Stimulated activated CD8-positive, alpha-beta memory T cell treated with anti-CD3 and anti-CD28 coated beads, Interleukin-7, amount 100 ng/mL, for 1 hour (primary cell): ENCODE results near the gene ATAD3A.

Experiments used
- DNase-seq, 2 donors: peaks; one replicate each; pipeline ENCODE4 v3.0.0-alpha.2; 2020; ENCODE audit warnings: low read depth in 2 of 2

The ATAD3A gene

DNA sequence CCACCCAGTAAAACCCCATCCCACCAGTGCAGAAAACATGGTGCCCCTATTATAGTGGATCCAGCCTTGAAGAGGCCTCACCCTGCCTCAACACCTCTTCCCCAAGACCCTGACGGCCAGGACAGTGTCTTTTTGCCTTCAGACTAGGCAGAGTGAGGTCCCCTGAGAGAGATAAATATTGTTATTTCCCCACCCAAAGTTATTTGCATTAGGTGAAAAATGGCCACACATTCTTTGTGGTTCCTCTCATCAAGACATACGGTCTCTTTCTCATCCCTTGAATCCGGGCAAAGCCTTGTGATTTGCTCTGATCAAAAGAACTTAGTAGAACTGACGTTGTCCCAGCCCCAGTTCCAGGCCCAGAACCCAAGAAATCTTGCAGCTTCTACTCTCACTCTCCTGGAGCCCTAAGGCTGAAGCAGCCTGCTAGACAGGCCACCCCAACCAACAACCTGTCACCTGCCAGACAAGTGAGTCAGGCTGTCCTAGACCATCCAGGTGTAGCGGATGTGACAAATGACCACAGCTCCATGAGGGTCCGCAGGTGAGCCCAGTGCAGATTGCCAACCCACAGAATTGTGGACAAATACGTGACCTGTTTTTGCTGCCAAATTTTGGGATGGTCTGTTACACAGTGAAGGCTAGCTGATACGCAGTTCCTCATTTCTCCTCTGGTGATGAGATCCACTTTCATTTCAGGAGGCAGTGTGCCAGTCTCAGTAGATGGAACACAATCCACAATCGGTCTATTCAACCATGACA is 70.8 kb downstream of the ATAD3A start:
- no peak for DNase-seq

DNA sequence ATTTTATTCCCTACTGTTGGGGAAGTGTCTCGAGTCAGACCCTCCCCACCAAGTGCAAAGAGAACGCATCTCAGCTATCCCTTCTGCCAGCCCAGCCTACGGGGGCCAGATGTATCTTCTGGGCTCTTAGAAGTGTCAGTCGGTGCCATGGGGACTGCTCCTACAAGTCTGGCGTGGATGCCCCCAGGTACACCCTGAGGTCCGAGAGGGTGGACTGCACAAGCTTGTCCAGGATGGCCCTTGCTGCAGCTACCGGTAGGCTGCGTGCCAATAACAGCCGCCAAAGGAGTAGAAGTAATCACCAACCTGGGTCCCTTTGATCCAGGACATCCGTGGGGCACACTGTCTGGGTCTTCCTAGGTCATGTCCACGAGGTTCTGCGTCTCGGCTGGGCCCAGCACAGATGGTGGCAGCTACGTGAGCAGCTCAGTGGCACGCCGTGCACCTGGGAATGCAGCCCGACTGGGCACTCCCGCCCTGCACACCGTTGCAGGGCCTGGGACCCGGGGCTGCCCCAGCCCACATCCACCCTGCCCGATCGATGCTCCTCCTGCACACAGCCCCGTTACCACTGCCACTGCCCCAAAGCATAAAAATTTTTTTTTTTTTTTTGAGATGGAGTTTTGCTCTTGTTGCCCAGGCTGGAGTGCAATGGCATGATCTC is 71.5 kb downstream of the ATAD3A start:
- DNase-seq, result no peak
